ENCODE data around the gene DPH6. TPM values are rescaled to one million over a fixed set of nuclear protein-coding genes. Genes with fewer than 3 reads are reported as not detected.
"Not testable (repeated sequence)": the region's sequence is repeated elsewhere in the genome, so short reads cannot be mapped to it uniquely, and the experiment has no call there.

The DPH6 gene, protein sequence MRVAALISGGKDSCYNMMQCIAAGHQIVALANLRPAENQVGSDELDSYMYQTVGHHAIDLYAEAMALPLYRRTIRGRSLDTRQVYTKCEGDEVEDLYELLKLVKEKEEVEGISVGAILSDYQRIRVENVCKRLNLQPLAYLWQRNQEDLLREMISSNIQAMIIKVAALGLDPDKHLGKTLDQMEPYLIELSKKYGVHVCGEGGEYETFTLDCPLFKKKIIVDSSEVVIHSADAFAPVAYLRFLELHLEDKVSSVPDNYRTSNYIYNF
- 10 to 100 TPM; 12.4 to 14.5 (median 14.3) TPM for polyA plus RNA-seq

DNA sequence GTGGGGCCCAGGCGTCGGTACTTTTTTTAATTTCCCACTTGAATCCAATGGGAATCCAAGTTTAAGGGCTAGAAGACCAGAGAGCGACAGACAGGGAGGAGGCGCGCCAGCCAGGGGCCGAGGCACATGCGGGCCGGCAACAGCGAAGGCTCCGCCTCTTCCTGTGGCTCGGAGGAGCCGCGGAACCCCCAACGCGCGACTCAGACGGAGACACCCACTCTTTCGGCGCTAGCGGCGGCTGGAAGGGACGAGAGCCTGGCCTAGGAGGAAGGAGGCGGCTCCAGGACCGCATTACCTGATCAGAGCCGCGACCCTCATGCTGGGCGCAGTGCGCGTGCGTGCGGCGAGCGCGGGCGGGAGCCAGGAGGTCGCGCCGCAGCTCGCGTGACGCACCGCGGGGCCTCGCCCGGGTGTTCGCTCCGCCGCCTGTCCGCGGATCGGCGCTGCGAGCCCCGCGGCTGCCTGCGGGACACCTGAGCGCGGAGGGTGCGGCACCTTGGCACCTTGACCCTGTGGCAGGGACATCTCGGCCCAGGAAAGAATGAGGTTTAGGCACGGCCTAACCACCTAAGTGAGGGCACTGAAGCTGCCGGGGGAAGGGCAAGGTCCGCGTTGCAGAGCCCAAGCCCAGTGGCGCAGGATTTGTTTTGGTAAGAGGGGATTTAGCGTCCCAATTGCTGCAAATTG is at the start of gene DPH6:
DPH6 (minus strand) TSS at position 342 of the 687 bp plus-strand sequence; CDS start at position 318, 24 bp downstream.
- no peaks in the 10 kb centered on the region for H3K36me3 Mint-ChIP-seq
- no peaks in the 10 kb centered on the region for H3K9me3 Mint-ChIP-seq
- H3K27ac Mint-ChIP-seq = peak within 1 kb of the TSS; percentile 95 to 100 (median 99)
- DNase-seq = peak; percentile 89 to 92 (median 91)
- peaks cover 0 to 18% (median 12%) of the 10 kb centered on the region in 3 donors for H3K27me3 Mint-ChIP-seq (ENCODE audit: low read depth in 3 of 3)
- H3K4me3 Mint-ChIP-seq = peak within 1 kb of the TSS; percentile 93 to 99 (median 98)
- peaks cover 19% of the 10 kb centered on the region in 2 donors for H3K4me1 Mint-ChIP-seq

- peaks cover 0 to 8% (median 1%) of the 10 kb centered on the region in 6 donors for H3K9me3 Mint-ChIP-seq
- no peaks in the 10 kb centered on the region for H3K36me3 Mint-ChIP-seq
- DNase-seq = no peak
- H3K27me3 Mint-ChIP-seq (ENCODE audit: low read depth in 3 of 3) = peaks cover 0 to 5% (median 1%) of the 10 kb centered on the region in 3 donors
- no peak overlapping the region for H3K4me3 Mint-ChIP-seq
- no peaks in the 10 kb centered on the region for H3K4me1 Mint-ChIP-seq
- H3K27ac Mint-ChIP-seq = no peak overlapping the region
Observed at GRCh38 chr15:35595656-35596055, 49.7 kb upstream of the DPH6 start.

DNA sequence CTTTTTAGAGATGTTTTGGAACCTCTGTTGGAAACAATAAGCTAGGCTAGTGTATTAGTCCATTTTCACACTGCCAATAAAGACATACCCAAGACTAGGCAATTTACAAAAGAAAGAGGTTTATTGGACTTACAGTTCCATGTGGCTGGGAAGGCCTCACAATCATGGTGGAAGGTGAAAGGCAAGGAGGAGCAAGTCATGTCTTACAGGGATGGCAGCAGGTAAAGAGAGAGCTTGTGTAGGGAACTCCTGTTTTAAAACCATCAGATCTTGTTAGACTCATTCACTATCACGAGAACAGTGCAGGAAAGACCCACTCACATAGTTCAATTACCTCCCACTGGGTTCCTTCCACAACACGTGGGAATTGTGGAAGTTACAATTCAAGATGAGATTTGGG is 46.0 kb upstream of the DPH6 start:
- H3K4me1 Mint-ChIP-seq; H3K27me3 Mint-ChIP-seq (ENCODE audit: low read depth in 3 of 3); H3K36me3 Mint-ChIP-seq; H3K27ac Mint-ChIP-seq; DNase-seq: not testable (repeated sequence)
- H3K9me3 Mint-ChIP-seq = peaks cover 0 to 13% (median 1%) of the 10 kb centered on the region in 6 donors
- peak overlapping the region in 1 of 5 donors; percentile 5 for H3K4me3 Mint-ChIP-seq

GRCh38 chr15:35583863-35584528 is 38.0 kb upstream of the DPH6 start:
- Mint-ChIP-seq H3K9me3 (no peaks in the 10 kb centered on the region), H3K4me3 (no peak overlapping the region), H3K36me3 (no peaks in the 10 kb centered on the region), H3K27me3 (ENCODE audit: low read depth in 3 of 3) (peaks cover 2 to 3% (median 3%) of the 10 kb centered on the region in 3 donors), H3K27ac (no peak overlapping the region), H3K4me1 (no peaks in the 10 kb centered on the region)
- no peak for DNase-seq

- Mint-ChIP-seq H3K4me1 (no peaks in the 10 kb centered on the region), H3K27ac (no peak overlapping the region), H3K9me3 (no peaks in the 10 kb centered on the region), H3K27me3 (ENCODE audit: low read depth in 3 of 3) (peaks cover 2 to 3% (median 3%) of the 10 kb centered on the region in 3 donors), H3K4me3 (no peak overlapping the region), H3K36me3 (no peaks in the 10 kb centered on the region)
- no peak for DNase-seq
Observed at GRCh38 chr15:35580606-35581005, 34.6 kb upstream of the DPH6 start.

GRCh38 chr15:35567392-35567791 is 21.4 kb upstream of the DPH6 start:
- DNase-seq = no peak
- H3K9me3 Mint-ChIP-seq = no peaks in the 10 kb centered on the region
- no peak overlapping the region for H3K27ac Mint-ChIP-seq
- H3K4me1 Mint-ChIP-seq = no peaks in the 10 kb centered on the region
- peaks cover 3 to 8% (median 7%) of the 10 kb centered on the region in 3 donors for H3K27me3 Mint-ChIP-seq (ENCODE audit: low read depth in 3 of 3)
- no peak overlapping the region for H3K4me3 Mint-ChIP-seq
- no peaks in the 10 kb centered on the region for H3K36me3 Mint-ChIP-seq

- no peak overlapping the region for H3K4me3 Mint-ChIP-seq
- H3K9me3 Mint-ChIP-seq = no peaks in the 10 kb centered on the region
- H3K27me3 Mint-ChIP-seq (ENCODE audit: low read depth in 3 of 3) = peaks cover 3 to 7% (median 5%) of the 10 kb centered on the region in 3 donors
- no peak for DNase-seq
- no peak overlapping the region for H3K27ac Mint-ChIP-seq
- H3K36me3 Mint-ChIP-seq = no peaks in the 10 kb centered on the region
- no peaks in the 10 kb centered on the region for H3K4me1 Mint-ChIP-seq
Observed at GRCh38 chr15:35566991-35567390, 21.0 kb upstream of the DPH6 start.

DNA sequence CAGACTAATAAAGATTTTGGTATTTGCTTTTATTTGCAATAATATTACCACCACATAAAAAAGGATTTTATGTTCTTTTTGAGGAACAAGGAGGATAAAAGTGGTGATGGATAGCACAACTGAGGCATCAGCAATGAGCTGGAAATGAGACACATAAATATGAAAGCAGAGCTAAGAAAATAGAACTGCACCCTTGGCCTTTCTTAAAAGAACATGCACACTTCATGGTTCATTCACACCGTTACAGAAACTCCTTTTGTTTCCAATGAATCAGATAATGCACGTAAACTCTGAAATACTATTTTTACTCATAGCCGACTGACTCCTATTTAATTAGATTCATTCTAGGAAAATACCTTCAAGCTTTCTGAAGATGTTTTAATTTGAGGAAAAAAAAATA is 19.9 kb upstream of the DPH6 start:
- Mint-ChIP-seq H3K9me3 (no peaks in the 10 kb centered on the region), H3K36me3 (no peaks in the 10 kb centered on the region), H3K27ac (no peak overlapping the region), H3K27me3 (ENCODE audit: low read depth in 3 of 3) (peaks cover 1 to 7% (median 5%) of the 10 kb centered on the region in 3 donors), H3K4me1 (no peaks in the 10 kb centered on the region), H3K4me3 (no peak overlapping the region)
- no peak for DNase-seq

DNA sequence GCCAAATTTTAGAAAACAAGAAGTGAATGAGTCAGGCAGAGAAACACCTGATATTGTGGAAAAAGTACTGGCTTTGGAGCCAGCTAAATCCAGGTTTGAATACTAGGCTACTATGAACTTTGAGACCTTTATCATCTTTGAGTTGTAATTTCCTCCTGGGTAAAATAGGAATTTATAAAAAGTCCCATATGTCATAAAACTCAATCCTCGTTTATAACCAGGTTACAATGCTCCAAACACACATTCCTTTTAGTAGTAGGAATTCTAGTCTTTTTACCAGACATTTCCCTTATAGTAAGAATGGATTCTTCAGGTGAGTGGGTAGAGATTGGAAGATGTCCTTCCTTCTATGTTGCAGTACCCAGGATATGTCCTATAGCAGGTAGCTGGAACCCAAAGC is 16.7 kb upstream of the DPH6 start:
- no peaks in the 10 kb centered on the region for H3K4me1 Mint-ChIP-seq
- H3K27me3 Mint-ChIP-seq (ENCODE audit: low read depth in 3 of 3) = peaks cover 0 to 1% (median 0%) of the 10 kb centered on the region in 3 donors
- no peak for DNase-seq
- H3K4me3 Mint-ChIP-seq = no peak overlapping the region
- H3K9me3 Mint-ChIP-seq = no peaks in the 10 kb centered on the region
- H3K36me3 Mint-ChIP-seq = no peaks in the 10 kb centered on the region
- no peak overlapping the region for H3K27ac Mint-ChIP-seq

DNA sequence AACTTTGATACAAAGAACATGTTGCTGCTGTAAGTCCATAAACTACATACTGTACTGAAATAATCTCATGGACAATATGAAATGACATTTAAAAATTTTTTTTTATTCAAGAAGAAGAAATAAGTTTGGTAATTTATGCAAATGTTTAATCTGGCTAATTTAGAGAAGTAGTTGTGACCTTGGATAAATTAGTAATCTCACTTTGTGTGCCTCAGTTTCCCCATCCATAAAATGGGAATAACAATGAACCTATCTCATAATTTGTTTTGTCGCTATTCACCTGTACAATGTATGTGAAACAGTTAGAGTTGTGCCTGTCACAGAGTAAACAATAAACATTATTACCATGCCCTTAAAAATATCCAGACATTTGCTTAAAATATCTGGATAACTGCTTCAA is 15.3 kb upstream of the DPH6 start:
- Mint-ChIP-seq H3K36me3 (no peaks in the 10 kb centered on the region), H3K4me3 (no peak overlapping the region), H3K9me3 (no peaks in the 10 kb centered on the region), H3K27me3 (ENCODE audit: low read depth in 3 of 3) (no peaks in the 10 kb centered on the region), H3K4me1 (no peaks in the 10 kb centered on the region), H3K27ac (no peak overlapping the region)
- DNase-seq = no peak

DNA sequence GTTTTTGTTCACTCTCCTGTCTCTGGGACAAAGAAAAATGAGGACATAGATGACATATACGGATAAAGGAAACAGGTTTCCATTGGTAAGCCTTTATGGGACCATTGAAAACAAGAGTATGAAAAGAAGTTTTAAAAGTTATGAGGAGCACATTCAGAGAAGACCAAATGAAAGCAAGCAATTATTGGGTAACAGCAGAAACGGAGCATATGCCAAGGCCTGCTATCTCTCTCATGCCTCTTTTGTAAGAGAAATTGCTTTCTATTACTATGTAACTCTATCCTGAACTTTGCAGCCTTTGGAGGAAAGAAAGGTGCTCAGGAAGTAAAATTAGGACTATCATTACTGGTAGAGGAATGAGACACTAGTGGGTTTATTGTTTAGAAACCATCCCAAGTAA is 14.9 kb upstream of the DPH6 start:
- Mint-ChIP-seq H3K4me3 (no peak overlapping the region), H3K4me1 (no peaks in the 10 kb centered on the region), H3K36me3 (no peaks in the 10 kb centered on the region), H3K27ac (no peak overlapping the region), H3K9me3 (no peaks in the 10 kb centered on the region), H3K27me3 (ENCODE audit: low read depth in 3 of 3) (no peaks in the 10 kb centered on the region)
- DNase-seq = no peak

GRCh38 chr15:35560258-35560657 is 14.3 kb upstream of the DPH6 start:
- no peak overlapping the region for H3K4me3 Mint-ChIP-seq
- H3K9me3 Mint-ChIP-seq = no peaks in the 10 kb centered on the region
- H3K4me1 Mint-ChIP-seq = no peaks in the 10 kb centered on the region
- no peak overlapping the region for H3K27ac Mint-ChIP-seq
- DNase-seq = no peak
- no peaks in the 10 kb centered on the region for H3K27me3 Mint-ChIP-seq (ENCODE audit: low read depth in 3 of 3)
- no peaks in the 10 kb centered on the region for H3K36me3 Mint-ChIP-seq

DNA sequence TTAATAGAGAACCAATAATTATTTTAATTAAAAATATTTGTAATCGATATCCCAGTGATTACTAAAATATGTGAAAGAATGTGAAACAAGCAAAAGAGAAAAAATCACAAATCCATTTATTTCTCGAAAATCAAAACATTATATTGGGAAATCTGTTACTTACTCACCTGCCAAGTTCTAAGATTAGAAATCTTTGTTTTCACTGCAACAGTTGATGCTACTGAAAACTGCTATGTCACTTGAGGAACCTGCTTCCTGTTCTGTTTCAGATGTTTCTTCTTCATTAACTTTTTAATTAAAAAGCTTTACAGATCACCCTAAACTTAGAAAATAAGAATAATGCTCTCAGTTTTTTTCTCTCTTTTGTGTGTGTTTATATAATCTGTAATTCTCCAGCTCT is 13.7 kb upstream of the DPH6 start:
- Mint-ChIP-seq H3K4me1 (no peaks in the 10 kb centered on the region), H3K4me3 (no peak overlapping the region), H3K9me3 (no peaks in the 10 kb centered on the region), H3K36me3 (no peaks in the 10 kb centered on the region), H3K27me3 (ENCODE audit: low read depth in 3 of 3) (no peaks in the 10 kb centered on the region), H3K27ac (no peak overlapping the region)
- DNase-seq = no peak

GRCh38 chr15:35557544-35557943 is 11.6 kb upstream of the DPH6 start:
- no peak for DNase-seq
- H3K36me3 Mint-ChIP-seq = no peaks in the 10 kb centered on the region
- no peak overlapping the region for H3K27ac Mint-ChIP-seq
- H3K4me1 Mint-ChIP-seq = no peaks in the 10 kb centered on the region
- no peaks in the 10 kb centered on the region for H3K9me3 Mint-ChIP-seq
- no peak overlapping the region for H3K4me3 Mint-ChIP-seq
- peaks cover 0 to 2% (median 0%) of the 10 kb centered on the region in 3 donors for H3K27me3 Mint-ChIP-seq (ENCODE audit: low read depth in 3 of 3)
